ENCODE measurements around the gene ZFP36L1.

ZFP36L1 gene

DNA sequence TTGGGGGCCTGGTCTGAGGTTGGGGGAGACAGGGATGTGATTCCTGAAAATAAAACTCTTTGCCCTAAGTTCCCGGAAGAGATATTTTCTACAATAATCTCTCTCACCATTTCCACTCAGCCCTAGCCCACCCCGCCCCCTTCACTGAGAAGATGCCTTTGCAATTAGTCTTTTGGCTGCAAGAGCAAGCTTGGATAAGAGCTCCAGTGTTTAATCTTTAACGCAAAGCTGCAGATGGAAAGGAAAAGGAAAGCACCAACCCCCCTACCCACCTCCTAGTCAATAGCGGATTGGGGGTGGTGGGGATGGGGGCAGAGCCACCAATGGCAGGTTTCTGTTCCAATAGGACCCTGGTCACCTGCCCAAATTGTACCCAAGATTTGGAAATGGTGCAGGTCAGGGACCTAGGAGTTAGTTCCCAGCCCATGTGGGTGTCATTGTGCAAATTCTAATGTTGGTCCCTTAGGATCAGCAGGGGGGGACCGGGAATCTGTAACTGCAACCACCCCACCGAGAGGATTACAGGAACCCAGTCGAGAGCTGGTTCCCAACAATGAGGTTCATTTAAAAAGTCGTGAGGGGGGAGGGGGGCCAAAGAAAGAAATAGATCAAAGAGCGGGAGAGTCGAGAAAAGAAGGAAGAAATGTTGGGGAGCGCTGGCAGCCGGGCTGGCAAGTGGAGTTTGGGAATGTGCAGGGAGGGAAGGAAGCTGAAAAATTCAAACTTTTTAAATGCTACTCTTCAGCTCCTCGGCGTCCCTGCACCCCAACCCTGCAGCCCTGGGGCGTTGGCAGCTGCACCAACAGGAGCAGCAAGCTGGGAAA is 1.6 kb downstream of the ZFP36L1 start:
- H3K27ac ChIP-seq (ENCODE audit: low read depth, low read length): peak overlapping the region; percentile 100
- H3K27me3 ChIP-seq (ENCODE audit: control insufficient read depth, insufficient read depth, low read length): no peaks in the 10 kb centered on the region
- peak overlapping the region; percentile 98 for H3K9ac ChIP-seq (ENCODE audit: low read length)
- H3K4me3 ChIP-seq (ENCODE audit: low read length): peak overlapping the region; percentile 92
- peaks cover 4% of the 10 kb centered on the region for H3K4me1 ChIP-seq (ENCODE audit: control insufficient read depth, insufficient read depth, low read length)
- H3K36me3 ChIP-seq (ENCODE audit: control insufficient read depth, insufficient read depth, low read length): peaks cover 39% of the 10 kb centered on the region

DNA sequence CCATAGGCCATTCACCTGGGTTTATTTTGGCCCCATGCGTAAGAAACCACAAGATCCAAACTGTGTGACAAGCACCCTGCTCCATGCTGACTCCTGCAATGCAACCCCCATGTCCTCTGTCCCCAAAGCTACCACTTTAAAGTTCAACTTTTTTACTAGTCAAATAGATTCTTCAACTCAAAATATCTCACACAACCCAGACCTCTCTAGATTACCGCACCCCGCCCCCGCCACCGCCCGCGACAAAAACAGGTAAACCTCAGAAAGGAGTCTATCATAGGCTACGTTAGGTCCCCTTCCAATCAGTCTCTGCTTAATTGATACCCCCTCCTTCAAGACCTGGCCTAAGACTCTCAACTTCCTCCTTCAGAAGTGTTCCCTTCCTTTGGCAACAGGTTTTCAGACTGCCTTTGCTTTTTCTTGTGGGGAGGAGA is 2.2 kb downstream of the ZFP36L1 start:
- H3K4me1 ChIP-seq (ENCODE audit: control insufficient read depth, insufficient read depth, low read length): peaks cover 2% of the 10 kb centered on the region
- H3K27me3 ChIP-seq (ENCODE audit: control insufficient read depth, insufficient read depth, low read length): no peaks in the 10 kb centered on the region
- peak overlapping the region; percentile 92 for H3K4me3 ChIP-seq (ENCODE audit: low read length)
- H3K27ac ChIP-seq (ENCODE audit: low read depth, low read length): peak overlapping the region; percentile 100
- peaks cover 39% of the 10 kb centered on the region for H3K36me3 ChIP-seq (ENCODE audit: control insufficient read depth, insufficient read depth, low read length)
- peak overlapping the region; percentile 98 for H3K9ac ChIP-seq (ENCODE audit: low read length)

DNA sequence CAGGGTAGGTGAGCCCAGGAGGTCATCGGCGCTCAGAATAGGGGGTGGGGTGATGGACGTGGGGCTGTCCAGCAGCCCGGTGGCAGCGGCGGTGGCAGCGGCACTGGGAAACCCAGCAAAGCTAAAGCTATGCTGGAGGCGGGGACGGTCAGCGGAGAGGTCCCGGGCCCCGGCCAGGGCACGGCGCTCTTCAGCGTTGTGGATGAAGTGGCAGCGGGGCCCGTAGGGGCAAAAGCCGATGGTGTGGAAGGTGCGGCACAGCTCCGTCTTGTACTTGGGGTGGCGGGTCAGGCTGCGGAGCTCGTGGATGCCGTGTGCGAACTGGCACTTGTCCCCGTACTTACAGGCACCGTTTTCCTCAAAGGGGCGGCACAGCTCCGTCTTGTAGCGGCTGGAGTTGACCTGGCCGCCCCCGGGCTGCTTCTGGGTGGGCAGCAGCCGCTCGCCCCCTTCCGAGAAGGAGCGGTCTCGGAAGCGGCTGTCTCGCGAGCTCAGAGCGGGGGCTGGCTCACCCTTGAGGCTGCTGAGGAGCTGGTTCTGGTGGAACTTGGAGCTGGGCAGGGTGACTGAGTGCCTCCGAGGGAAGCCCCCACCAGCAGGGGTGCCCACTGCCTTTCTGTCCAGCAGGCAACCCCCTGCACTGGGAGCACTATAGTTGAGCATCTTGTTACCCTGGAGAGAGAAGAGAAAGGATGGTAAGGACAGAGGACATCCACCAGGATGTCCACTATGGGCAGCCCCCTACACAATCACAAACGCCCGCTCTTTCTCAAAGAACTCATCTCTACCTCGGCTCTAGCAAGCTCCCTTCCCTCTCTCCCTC is 2.8 kb downstream of the ZFP36L1 start:
- Histone ChIP-seq H3K27me3 (ENCODE audit: control insufficient read depth, insufficient read depth, low read length) (no peaks in the 10 kb centered on the region), H3K9ac (ENCODE audit: low read length) (peak overlapping the region; percentile 98), H3K4me3 (ENCODE audit: low read length) (peak overlapping the region; percentile 92), H3K4me1 (ENCODE audit: control insufficient read depth, insufficient read depth, low read length) (peaks cover 2% of the 10 kb centered on the region), H3K27ac (ENCODE audit: low read depth, low read length) (peak overlapping the region; percentile 100), H3K36me3 (ENCODE audit: control insufficient read depth, insufficient read depth, low read length) (peaks cover 39% of the 10 kb centered on the region)

DNA sequence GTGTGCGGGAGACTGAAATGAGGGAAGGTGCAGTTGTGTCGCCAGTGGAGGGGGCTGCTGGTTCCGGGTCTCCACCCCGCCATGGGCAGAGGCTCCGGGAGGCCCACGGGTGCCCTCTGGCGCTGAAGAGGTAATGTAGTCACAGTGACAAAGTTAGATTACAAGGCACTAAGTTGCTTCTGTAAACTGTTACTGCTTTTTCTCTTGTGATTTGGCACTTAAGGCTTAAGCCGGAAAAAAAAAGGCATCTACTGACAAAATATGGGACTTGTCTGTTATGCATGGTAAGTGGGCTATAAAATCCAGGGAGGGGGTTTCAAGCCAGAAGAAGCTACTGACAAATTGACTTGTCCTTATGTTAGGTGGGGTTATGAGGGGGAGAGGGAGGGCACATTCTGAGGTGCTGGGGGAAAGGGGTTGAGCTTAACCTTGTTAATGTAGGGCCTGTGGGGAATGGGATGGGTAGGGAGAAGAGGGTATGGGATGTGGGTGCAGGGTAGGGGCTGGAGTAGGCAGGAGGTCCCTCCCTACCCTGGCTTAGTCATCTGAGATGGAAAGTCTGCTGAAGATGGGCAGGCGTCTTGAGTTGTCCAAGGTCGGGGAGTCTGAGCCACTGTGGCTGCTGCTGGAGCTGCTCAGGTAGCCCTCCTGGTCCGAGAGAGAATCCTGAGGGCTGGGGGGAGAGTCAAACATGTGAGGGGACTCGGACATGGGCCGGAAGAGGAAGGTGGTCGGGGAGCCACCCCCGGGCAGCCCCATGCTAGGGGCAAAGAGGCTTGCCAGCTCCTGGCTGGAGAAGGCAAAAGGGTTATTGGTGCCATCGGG is 3.7 kb downstream of the ZFP36L1 start:
- Histone ChIP-seq H3K27me3 (ENCODE audit: control insufficient read depth, insufficient read depth, low read length) (no peaks in the 10 kb centered on the region), H3K4me3 (ENCODE audit: low read length) (peak overlapping the region; percentile 92), H3K27ac (ENCODE audit: low read depth, low read length) (peak overlapping the region; percentile 100), H3K4me1 (ENCODE audit: control insufficient read depth, insufficient read depth, low read length) (peaks cover 2% of the 10 kb centered on the region), H3K9ac (ENCODE audit: low read length) (peak overlapping the region; percentile 98), H3K36me3 (ENCODE audit: control insufficient read depth, insufficient read depth, low read length) (peaks cover 39% of the 10 kb centered on the region)

DNA sequence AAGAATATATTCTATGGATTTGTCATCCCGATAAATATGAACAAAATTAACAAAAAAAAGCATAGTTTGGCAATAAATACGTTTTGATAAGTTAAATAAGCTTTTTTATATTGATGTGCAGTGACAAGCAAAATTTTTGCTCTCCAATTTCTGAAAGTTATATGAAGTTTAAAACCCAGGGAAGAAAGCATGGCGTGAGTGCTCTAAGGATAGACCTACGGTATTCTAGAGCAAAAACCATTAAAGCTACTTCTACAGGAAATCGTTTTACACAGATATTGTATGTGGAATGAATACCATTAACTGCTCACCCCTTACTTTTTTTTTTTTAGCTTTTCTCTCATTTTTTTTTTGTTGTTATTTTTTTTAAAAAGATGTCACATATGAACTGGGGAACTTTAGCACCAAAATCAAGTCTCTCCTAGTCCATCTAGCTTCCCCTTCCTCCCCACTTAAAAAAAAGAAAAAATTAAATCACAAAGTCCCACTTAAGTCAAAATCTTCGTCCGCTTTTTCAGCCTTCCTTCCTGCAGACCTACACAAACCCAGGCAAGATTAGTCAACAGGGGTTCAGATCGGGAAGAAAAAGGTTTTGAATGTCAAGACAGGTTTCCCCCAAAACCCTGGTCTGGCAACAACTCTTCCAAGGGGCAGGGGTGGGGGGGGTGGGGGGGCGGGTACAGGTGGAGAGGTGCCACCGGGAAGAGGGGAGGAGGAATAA is 4.4 kb downstream of the ZFP36L1 start:
- Histone ChIP-seq H3K27me3 (ENCODE audit: control insufficient read depth, insufficient read depth, low read length) (no peaks in the 10 kb centered on the region), H3K36me3 (ENCODE audit: control insufficient read depth, insufficient read depth, low read length) (peaks cover 39% of the 10 kb centered on the region), H3K9ac (ENCODE audit: low read length) (no peak overlapping the region), H3K4me1 (ENCODE audit: control insufficient read depth, insufficient read depth, low read length) (peaks cover 2% of the 10 kb centered on the region), H3K4me3 (ENCODE audit: low read length) (peak overlapping the region; percentile 92), H3K27ac (ENCODE audit: low read depth, low read length) (peak overlapping the region; percentile 100)

DNA sequence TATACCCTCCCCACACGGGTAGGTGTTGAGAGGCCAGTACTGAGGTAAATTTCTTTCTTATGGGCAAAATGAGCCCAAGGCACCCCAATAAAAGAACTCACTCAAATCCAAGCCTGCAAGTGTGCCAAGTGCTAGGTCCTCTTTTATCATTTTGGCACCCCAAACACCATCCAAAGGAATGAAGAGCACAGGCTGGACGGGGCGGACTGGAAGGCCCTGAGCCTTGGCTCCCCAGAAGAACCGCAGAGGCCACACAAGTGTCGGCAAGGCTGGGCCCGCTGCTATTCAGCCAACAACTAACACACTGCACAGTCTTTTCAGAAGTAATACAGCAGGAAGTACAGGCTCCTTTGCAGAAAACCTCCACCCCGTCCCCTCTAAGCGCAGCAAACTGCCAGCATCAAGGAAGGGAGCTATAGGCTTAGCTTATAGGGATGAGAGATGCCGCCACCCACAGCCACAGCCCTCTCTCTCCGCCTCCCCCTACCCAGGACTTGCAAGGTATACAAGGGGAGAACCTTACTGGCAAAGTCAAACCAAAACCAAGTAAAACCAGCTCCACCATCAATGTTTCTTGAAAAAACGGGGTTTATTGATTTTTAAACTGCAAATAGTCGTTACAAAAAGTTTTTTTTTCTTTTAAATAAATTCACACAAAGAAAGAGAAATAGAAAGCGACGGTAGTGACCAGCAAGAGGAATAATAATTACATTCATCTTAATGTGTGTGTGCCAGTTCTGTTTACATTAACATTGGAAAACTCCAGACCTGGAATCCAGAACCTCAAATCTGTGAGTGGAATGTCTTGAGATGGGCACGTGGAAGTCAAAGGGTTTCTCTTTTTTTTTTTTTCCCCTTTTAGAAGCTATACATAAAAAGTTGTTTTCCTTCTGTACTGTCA is 5.5 kb downstream of the ZFP36L1 start:
- H3K36me3 ChIP-seq (ENCODE audit: control insufficient read depth, insufficient read depth, low read length): peaks cover 39% of the 10 kb centered on the region
- H3K9ac ChIP-seq (ENCODE audit: low read length): no peak overlapping the region
- no peaks in the 10 kb centered on the region for H3K27me3 ChIP-seq (ENCODE audit: control insufficient read depth, insufficient read depth, low read length)
- H3K27ac ChIP-seq (ENCODE audit: low read depth, low read length): peak overlapping the region; percentile 72
- peaks cover 2% of the 10 kb centered on the region for H3K4me1 ChIP-seq (ENCODE audit: control insufficient read depth, insufficient read depth, low read length)
- peak overlapping the region; percentile 30 for H3K4me3 ChIP-seq (ENCODE audit: low read length)

DNA sequence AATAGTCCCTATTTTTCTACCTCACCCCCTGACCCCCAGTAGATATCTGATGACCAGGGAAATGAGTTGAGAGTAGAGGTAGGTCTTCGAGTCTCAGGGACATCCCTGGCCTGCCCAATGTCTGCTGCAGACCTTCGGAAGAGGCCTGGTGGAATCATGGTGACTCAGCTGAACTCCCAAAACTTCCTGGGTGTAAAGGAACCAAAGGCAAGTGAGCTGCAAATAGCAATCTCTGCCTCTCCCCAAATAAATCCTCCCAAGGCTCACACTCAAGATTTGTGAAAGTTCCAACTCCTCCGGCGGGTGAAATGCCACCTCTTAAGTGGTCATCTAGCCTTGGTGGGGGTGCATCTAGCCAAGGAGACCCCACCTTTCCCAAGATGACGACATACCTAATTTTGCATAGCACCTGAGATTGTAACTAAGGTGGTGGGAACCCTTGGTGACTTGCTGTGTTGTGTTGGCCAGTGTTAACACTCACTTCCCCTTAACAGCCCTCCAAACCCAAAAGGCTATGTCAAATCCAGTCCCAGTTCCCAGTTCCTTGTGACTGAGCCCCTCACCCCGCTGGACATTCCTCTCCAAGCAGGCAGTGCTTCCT is 6.3 kb downstream of the ZFP36L1 start:
- Histone ChIP-seq H3K4me1 (ENCODE audit: control insufficient read depth, insufficient read depth, low read length) (peaks cover 4% of the 10 kb centered on the region), H3K9ac (ENCODE audit: low read length) (no peak overlapping the region), H3K27ac (ENCODE audit: low read depth, low read length) (peak overlapping the region; percentile 72), H3K36me3 (ENCODE audit: control insufficient read depth, insufficient read depth, low read length) (peaks cover 32% of the 10 kb centered on the region), H3K27me3 (ENCODE audit: control insufficient read depth, insufficient read depth, low read length) (no peaks in the 10 kb centered on the region), H3K4me3 (ENCODE audit: low read length) (no peak overlapping the region)

DNA sequence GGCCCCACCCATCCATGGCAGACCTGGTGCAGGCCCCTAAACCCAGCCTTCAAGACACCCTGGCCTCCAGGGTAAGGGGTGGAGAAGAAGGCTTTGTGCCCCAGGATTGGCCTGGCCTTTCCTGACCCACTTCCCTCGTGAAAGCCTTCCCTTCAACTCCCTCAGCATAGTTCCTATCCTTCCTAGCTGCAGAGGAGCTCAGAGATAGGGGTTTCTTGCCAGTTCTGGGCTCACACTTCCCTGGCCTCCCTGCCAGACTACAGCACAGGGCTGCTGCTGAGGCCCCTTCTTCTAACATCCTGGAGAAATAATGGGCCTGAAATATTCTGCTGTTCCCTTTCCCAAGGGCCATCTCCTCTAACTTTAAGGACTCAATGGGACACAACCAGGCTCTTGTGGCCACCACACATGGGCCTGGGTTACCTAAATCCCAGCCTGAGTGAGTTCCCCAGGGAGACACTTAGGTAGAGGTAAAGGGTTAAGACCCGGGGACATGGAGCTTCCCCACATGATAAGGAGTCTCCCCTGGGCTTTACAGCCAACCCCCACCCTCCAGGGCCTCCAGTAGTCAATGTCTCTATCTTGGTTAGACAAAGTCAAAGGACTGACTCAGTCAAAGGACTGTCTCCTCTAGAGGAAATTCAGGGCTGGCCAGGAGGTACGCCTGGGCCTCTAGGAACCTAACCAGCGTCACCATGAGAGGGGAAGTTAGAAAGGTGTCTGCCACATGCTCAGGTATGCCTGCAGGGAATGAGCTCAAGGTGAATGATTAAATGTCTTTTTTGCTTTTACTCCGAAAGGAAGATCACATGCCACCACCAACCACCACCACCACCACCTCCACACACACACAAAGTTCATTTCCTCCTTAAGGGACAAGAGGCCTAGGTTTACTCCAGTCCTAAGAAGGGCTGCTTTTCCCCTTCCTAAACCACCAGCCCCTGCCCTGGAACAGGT is 7.1 kb downstream of the ZFP36L1 start:
- peak overlapping the region; percentile 72 for H3K27ac ChIP-seq (ENCODE audit: low read depth, low read length)

DNA sequence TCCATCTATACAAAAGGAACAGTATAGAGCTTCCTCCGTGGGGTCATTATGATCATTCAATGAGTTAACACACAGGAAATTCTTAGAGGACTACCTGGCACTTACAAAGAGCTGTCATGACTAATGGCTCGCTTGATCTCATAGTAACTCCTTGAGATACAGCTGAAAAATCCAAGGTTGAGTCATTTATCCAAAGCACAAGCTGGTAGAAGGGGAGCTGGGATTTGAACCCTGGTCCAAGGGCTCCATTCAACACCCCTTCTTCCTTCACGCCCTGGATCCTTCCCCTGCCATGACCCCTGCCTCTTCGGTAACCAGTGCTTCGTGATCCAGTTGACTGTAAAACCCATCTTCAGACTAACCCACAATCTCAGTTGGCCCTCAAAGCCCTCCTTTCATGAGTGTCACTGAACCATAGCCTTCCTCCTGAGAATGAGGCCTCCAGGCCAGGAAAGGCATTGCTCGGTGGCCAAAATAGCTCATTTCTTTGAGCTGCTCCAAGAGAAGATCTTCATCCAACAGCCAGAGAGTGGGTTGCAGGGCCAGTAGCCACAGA is 7.8 kb downstream of the ZFP36L1 start:
- no peak overlapping the region for H3K9ac ChIP-seq (ENCODE audit: low read length)
- H3K4me1 ChIP-seq (ENCODE audit: control insufficient read depth, insufficient read depth, low read length): peaks cover 19% of the 10 kb centered on the region

More for the DNA sequence above, 7.1 kb downstream of the ZFP36L1 start:
- H3K27me3 ChIP-seq (ENCODE audit: control insufficient read depth, insufficient read depth, low read length): no peaks in the 10 kb centered on the region
- no peak overlapping the region for H3K9ac ChIP-seq (ENCODE audit: low read length)
- H3K4me1 ChIP-seq (ENCODE audit: control insufficient read depth, insufficient read depth, low read length): peaks cover 12% of the 10 kb centered on the region
- peaks cover 24% of the 10 kb centered on the region for H3K36me3 ChIP-seq (ENCODE audit: control insufficient read depth, insufficient read depth, low read length)
- H3K4me3 ChIP-seq (ENCODE audit: low read length): no peak overlapping the region

More for the DNA sequence above, 7.8 kb downstream of the ZFP36L1 start:
- Histone ChIP-seq H3K4me3 (ENCODE audit: low read length) (peak overlapping the region; percentile 2), H3K27me3 (ENCODE audit: control insufficient read depth, insufficient read depth, low read length) (no peaks in the 10 kb centered on the region), H3K36me3 (ENCODE audit: control insufficient read depth, insufficient read depth, low read length) (peaks cover 17% of the 10 kb centered on the region), H3K27ac (ENCODE audit: low read depth, low read length) (peak overlapping the region; percentile 72)

Data from rectal smooth muscle tissue (tissue), 1 donor.